Uterus (tissue), 2 donors: ENCODE results near the gene GTF2F1.
"Not testable (repeated sequence)": the region's sequence is repeated elsewhere in the genome, so short reads cannot be mapped to it uniquely, and the experiment has no call there.

Source experiments
- POLR2A ChIP-seq, 2 donors: fragments of 450-650 bp; IDR thresholded peaks; one replicate each; pipeline ENCODE4 v1.6.1; 2016; ENCODE audit warnings: antibody characterized with exemption in 2 of 2, mild to moderate bottlenecking in 1 of 2, moderate library complexity in 1 of 2
- TF ChIP-seq, protein P1 (sequence below), 4 experiments: fragments of 200-600 bp in 2 of 4; fragments of 450-650 bp in 2 of 4; sonication (generic) in 2 of 4; IDR thresholded peaks; one replicate each; pipeline ENCODE4 v1.5.1; 2016 to 2019; ENCODE audit warnings: antibody characterized with exemption in 4 of 4, mild to moderate bottlenecking in 2 of 4, moderate library complexity in 1 of 4

- TF ChIP-seq, protein P1, sequence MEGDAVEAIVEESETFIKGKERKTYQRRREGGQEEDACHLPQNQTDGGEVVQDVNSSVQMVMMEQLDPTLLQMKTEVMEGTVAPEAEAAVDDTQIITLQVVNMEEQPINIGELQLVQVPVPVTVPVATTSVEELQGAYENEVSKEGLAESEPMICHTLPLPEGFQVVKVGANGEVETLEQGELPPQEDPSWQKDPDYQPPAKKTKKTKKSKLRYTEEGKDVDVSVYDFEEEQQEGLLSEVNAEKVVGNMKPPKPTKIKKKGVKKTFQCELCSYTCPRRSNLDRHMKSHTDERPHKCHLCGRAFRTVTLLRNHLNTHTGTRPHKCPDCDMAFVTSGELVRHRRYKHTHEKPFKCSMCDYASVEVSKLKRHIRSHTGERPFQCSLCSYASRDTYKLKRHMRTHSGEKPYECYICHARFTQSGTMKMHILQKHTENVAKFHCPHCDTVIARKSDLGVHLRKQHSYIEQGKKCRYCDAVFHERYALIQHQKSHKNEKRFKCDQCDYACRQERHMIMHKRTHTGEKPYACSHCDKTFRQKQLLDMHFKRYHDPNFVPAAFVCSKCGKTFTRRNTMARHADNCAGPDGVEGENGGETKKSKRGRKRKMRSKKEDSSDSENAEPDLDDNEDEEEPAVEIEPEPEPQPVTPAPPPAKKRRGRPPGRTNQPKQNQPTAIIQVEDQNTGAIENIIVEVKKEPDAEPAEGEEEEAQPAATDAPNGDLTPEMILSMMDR (IDR thresholded peaks at IDR 0.05), result not testable (repeated sequence)
- not testable (repeated sequence) for TF ChIP-seq POLR2A (IDR thresholded peaks at IDR 0.05)
Observed at GRCh38 chr19:6360857-6361216, 32.1 kb downstream of the GTF2F1 start.
